Epithelial cell of proximal tubule (primary cell): ENCODE measurements around the gene RIPK4. TPM values are rescaled to one million over a fixed set of nuclear protein-coding genes. Genes with fewer than 3 reads are reported as not detected.

ENCODE experiments used
- DNase-seq: peaks from one replicate; pipeline ENCODE4 v3.0.0-alpha.2; 2011; ENCODE audit warnings: low read depth
- H3K4me3 ChIP-seq: 2 replicates; pipeline ENCODE4 v1.5.1; 2011; ENCODE audit warnings: low read depth, mild to moderate bottlenecking, low read length
- CTCF ChIP-seq: conservative IDR thresholded peaks from 2 replicates; pipeline ENCODE4 v1.5.1; 2012; ENCODE audit warnings: low read depth, mild to moderate bottlenecking, low read length
- total RNA-seq: library from RNA; depleted of rRNA; stranded (reverse); fragments of >200 nt; gene quantifications from 2 replicates; pipeline ENCODE4 v1.2.3, GENCODE V29; 2015

Gene RIPK4
- total RNA-seq, 1 donor from 2014 or later, result 20.2 TPM

- no peak for TF ChIP-seq CTCF
- H3K4me3 ChIP-seq, result no peak overlapping the region
- DNase-seq, result no peak
These were observed 35.8 kb upstream of the RIPK4 start for GRCh38 chr21:41802684-41803083.

- no peak for DNase-seq
- H3K4me3 ChIP-seq, result no peak overlapping the region
- TF ChIP-seq CTCF, result no peak
These were observed 35.3 kb upstream of the RIPK4 start for GRCh38 chr21:41802198-41802584.

GRCh38 chr21:41801321-41802197 lies 34.7 kb upstream of the RIPK4 start:
- DNase-seq, result no peak
- no peak for TF ChIP-seq CTCF
- no peak overlapping the region for H3K4me3 ChIP-seq

GRCh38 chr21:41800425-41801320 lies 33.8 kb upstream of the RIPK4 start:
- H3K4me3 ChIP-seq, result no peak overlapping the region
- DNase-seq, result no peak
- TF ChIP-seq CTCF, result no peak

GRCh38 chr21:41799763-41800162 lies 32.9 kb upstream of the RIPK4 start:
- no peak for DNase-seq
- no peak overlapping the region for H3K4me3 ChIP-seq
- TF ChIP-seq CTCF, result no peak

GRCh38 chr21:41798326-41798725 lies 31.5 kb upstream of the RIPK4 start:
- H3K4me3 ChIP-seq, result no peak overlapping the region
- DNase-seq, result no peak
- TF ChIP-seq CTCF, result no peak
